RPMI7951 (cell line): ENCODE results near the gene AMHR2. TPM values are rescaled to one million over a fixed set of nuclear protein-coding genes. Genes with fewer than 3 reads are reported as not detected.

Source experiments
- DNase-seq: peaks from one replicate; pipeline ENCODE4 v3.0.0-alpha.2; 2012; ENCODE audit warnings: low read depth
- total RNA-seq: library from RNA; depleted of rRNA; stranded (reverse); fragments of >200 nt; shearing (Covaris generic); gene quantifications from 2 replicates; pipeline ENCODE4 v1.2.3, GENCODE V29; 2014

Gene AMHR2
- total RNA-seq, 1 experiment from 2014 or later: not detected

- peak; percentile 83 for DNase-seq
Measured at GRCh38 chr12:53452159-53453077, 28.8 kb downstream of the AMHR2 start.

- DNase-seq: no peak
Measured at GRCh38 chr12:53453953-53454640, 30.4 kb downstream of the AMHR2 start.

- DNase-seq: no peak
Measured at GRCh38 chr12:53454707-53455106, 31.1 kb downstream of the AMHR2 start.

GRCh38 chr12:53456654-53457366 lies 33.2 kb downstream of the AMHR2 start:
- DNase-seq: no peak

- DNase-seq: no peak
Measured at GRCh38 chr12:53459097-53459496, 35.4 kb downstream of the AMHR2 start.

- DNase-seq: no peak
Measured at GRCh38 chr12:53461059-53461458, 37.4 kb downstream of the AMHR2 start.

- DNase-seq: no peak
Measured at GRCh38 chr12:53461591-53461990, 37.9 kb downstream of the AMHR2 start.

- DNase-seq: no peak
Measured at GRCh38 chr12:53462935-53463334, 39.3 kb downstream of the AMHR2 start.

- no peak for DNase-seq
Measured at GRCh38 chr12:53463802-53464560, 40.3 kb downstream of the AMHR2 start.

GRCh38 chr12:53464685-53465418 lies 41.2 kb downstream of the AMHR2 start:
- no peak for DNase-seq

- no peak for DNase-seq
Measured at GRCh38 chr12:53465679-53466078, 42.0 kb downstream of the AMHR2 start.

- DNase-seq: no peak
Measured at GRCh38 chr12:53466640-53467039, 43.0 kb downstream of the AMHR2 start.

GRCh38 chr12:53467082-53467481 lies 43.4 kb downstream of the AMHR2 start:
- no peak for DNase-seq

- no peak for DNase-seq
Measured at GRCh38 chr12:53467880-53468279, 44.2 kb downstream of the AMHR2 start.

- no peak for DNase-seq
Measured at GRCh38 chr12:53468282-53468681, 44.6 kb downstream of the AMHR2 start.

GRCh38 chr12:53472056-53472582 lies 48.5 kb downstream of the AMHR2 start:
- no peak for DNase-seq

- no peak for DNase-seq
Measured at GRCh38 chr12:53474077-53474476, 50.4 kb downstream of the AMHR2 start.

- no peak for DNase-seq
Measured at GRCh38 chr12:53474819-53475218, 51.2 kb downstream of the AMHR2 start.

- peak; percentile 24 for DNase-seq
Measured at GRCh38 chr12:53476769-53477209, 53.1 kb downstream of the AMHR2 start.

GRCh38 chr12:53478865-53479264 lies 55.2 kb downstream of the AMHR2 start:
- DNase-seq: no peak

GRCh38 chr12:53479331-53479730 lies 55.7 kb downstream of the AMHR2 start:
- DNase-seq: no peak
